B cell (primary cell): Measurements from ENCODE around the gene KRTAP10-8.

Experiments used
- CTCF ChIP-seq: fragments of 200-600 bp; IDR thresholded peaks from one replicate; pipeline ENCODE4 v1.8.0; 2022; ENCODE audit warnings: antibody characterized with exemption, mild to moderate bottlenecking
- EZH2 ChIP-seq: IDR thresholded peaks from 2 replicates; pipeline ENCODE4 v1.6.1; 2012; ENCODE audit warnings: borderline replicate concordance, low read depth, mild to moderate bottlenecking, moderate library complexity, low read length; ENCODE audit not compliant: insufficient read depth, poor library complexity, severe bottlenecking

DNA sequence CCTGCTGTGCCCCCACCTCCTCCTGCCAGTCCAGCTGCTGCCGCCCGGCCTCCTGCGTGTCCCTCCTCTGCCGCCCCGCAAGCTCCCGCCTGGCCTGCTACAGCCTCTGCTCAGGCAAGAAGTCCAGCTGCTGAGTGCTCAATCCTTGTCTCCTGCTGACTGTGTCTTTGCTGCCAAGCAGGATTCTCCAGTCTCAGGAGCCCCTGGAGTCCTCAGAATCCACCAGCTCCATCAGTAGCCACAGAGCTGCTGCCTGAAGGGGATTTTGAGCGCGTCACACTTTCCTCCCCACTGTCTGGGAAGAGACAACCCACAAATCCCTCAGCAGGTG lies 35.3 kb downstream of the KRTAP10-8 start:
- TF ChIP-seq CTCF, result no peak
- TF ChIP-seq EZH2, result no peak
